Breast epithelium (tissue), 4 donors: Measurements from ENCODE around the gene TRIO. TPM values are rescaled to one million over a fixed set of nuclear protein-coding genes. Genes with fewer than 3 reads are reported as not detected.

Experiments used
- DNase-seq, 2 donors: peaks; one replicate each; pipeline ENCODE4 v3.0.0-alpha.2; 2019; ENCODE audit warnings: low spot score in 2 of 2
- H3K27ac ChIP-seq, 2 donors: fragments of 200-600 bp; sonication (generic) in 1 of 2; one replicate each; pipeline ENCODE4 v1.5.1; 2016 to 2019; ENCODE audit warnings: mild to moderate bottlenecking in 1 of 2
- H3K27me3 ChIP-seq, 2 donors: fragments of 200-600 bp; sonication (generic) in 1 of 2; one replicate each; pipeline versions ENCODE4 v1.5.1 to v1.6.0; 2017 to 2019; ENCODE audit warnings: control low read depth in 1 of 2, mild to moderate bottlenecking in 1 of 2
- H3K36me3 ChIP-seq: fragments of 200-600 bp; one replicate; pipeline ENCODE4 v1.5.1; 2019
- H3K4me1 ChIP-seq, 2 donors: fragments of 200-600 bp; sonication (generic); one replicate each; pipeline ENCODE4 v1.5.1; 2016 to 2019; ENCODE audit warnings: control low read depth in 1 of 2
- H3K4me3 ChIP-seq, 3 donors: fragments of 200-600 bp; sonication (generic); 1 replicate in 2 of 3; 2 replicates in 1 of 3; pipeline ENCODE4 v1.5.1; 2016 to 2019; ENCODE audit warnings: mild to moderate bottlenecking in 3 of 3, moderate library complexity in 2 of 3
- H3K9me3 ChIP-seq, 2 donors: fragments of 200-600 bp; sonication (generic) in 1 of 2; one replicate each; pipeline ENCODE4 v1.5.1; 2016 to 2019; ENCODE audit warnings: control low read depth in 1 of 2
- CTCF ChIP-seq, 3 donors: fragments of 450-650 bp; IDR thresholded peaks; one replicate each; pipeline ENCODE4 v1.5.1; 2016 to 2017; ENCODE audit warnings: antibody characterized with exemption in 3 of 3, mild to moderate bottlenecking in 3 of 3, moderate library complexity in 3 of 3
- POLR2A ChIP-seq: fragments of 450-650 bp; IDR thresholded peaks from one replicate; pipeline ENCODE4 v1.6.1; 2016; ENCODE audit warnings: antibody characterized with exemption, mild to moderate bottlenecking, moderate library complexity
- POLR2AphosphoS5 ChIP-seq, 3 donors: sonication (generic); formaldehyde crosslinking; IDR thresholded peaks; one replicate each; pipeline ENCODE4 v1.6.1; 2017; ENCODE audit warnings: antibody characterized with exemption in 3 of 3
- intact Hi-C: fragments of 100-400 bp; cut with DNase I; formaldehyde crosslinking; loops from one replicate; pipeline ENCODE4 v1.15.1; 2023; ENCODE audit warnings: low total_unique reads
- total RNA-seq, 3 donors: library from RNA; depleted of rRNA; stranded (reverse); fragments of >200 nt; gene quantifications; one replicate each; pipeline ENCODE4 v1.1.0, GENCODE V29; 2016

Gene TRIO
- total RNA-seq, 3 donors from 2014 or later: 191 to 209 (median 193) TPM

- no peak for DNase-seq
- H3K27me3 ChIP-seq: no peaks in the 10 kb centered on the region
- H3K27ac ChIP-seq: no peak overlapping the region
- H3K9me3 ChIP-seq: no peaks in the 10 kb centered on the region
- H3K4me3 ChIP-seq: no peak overlapping the region
- no peaks in the 10 kb centered on the region for H3K36me3 ChIP-seq
- no peaks in the 10 kb centered on the region for H3K4me1 ChIP-seq
- TF ChIP-seq POLR2AphosphoS5 (IDR thresholded peaks at IDR 0.05) (no peak), CTCF (IDR thresholded peaks at IDR 0.05) (no peak), POLR2A (no peak)
- intact Hi-C loops: no loop called here
Observed at GRCh38 chr5:14177634-14178033, 34.5 kb downstream of the TRIO start.

- TF ChIP-seq POLR2AphosphoS5 (IDR thresholded peaks at IDR 0.05) (no peak), CTCF (IDR thresholded peaks at IDR 0.05) (no peak)
- Histone ChIP-seq H3K9me3 (no peaks in the 10 kb centered on the region), H3K27me3 (no peaks in the 10 kb centered on the region), H3K36me3 (no peaks in the 10 kb centered on the region), H3K4me3 (no peak overlapping the region), H3K27ac (no peak overlapping the region), H3K4me1 (no peaks in the 10 kb centered on the region)
- intact Hi-C loops: no loop called here
- DNase-seq: no peak
Observed at GRCh38 chr5:14178091-14178490, 34.9 kb downstream of the TRIO start.

GRCh38 chr5:14178671-14179211 lies 35.6 kb downstream of the TRIO start:
- H3K27ac ChIP-seq: no peak overlapping the region
- intact Hi-C loops: no loop called here
- H3K9me3 ChIP-seq: no peaks in the 10 kb centered on the region
- no peaks in the 10 kb centered on the region for H3K36me3 ChIP-seq
- no peak for TF ChIP-seq CTCF (IDR thresholded peaks at IDR 0.05)
- TF ChIP-seq POLR2A: no peak
- TF ChIP-seq POLR2AphosphoS5 (IDR thresholded peaks at IDR 0.05): no peak
- no peak for DNase-seq
- H3K4me1 ChIP-seq: no peaks in the 10 kb centered on the region
- no peak overlapping the region for H3K4me3 ChIP-seq
- H3K27me3 ChIP-seq: no peaks in the 10 kb centered on the region

- Histone ChIP-seq H3K27me3 (no peaks in the 10 kb centered on the region), H3K4me3 (no peak overlapping the region), H3K4me1 (no peaks in the 10 kb centered on the region), H3K36me3 (no peaks in the 10 kb centered on the region), H3K27ac (no peak overlapping the region), H3K9me3 (no peaks in the 10 kb centered on the region)
- no peak for DNase-seq
- no peak for TF ChIP-seq CTCF (IDR thresholded peaks at IDR 0.05)
- TF ChIP-seq POLR2A: no peak
- no peak for TF ChIP-seq POLR2AphosphoS5 (IDR thresholded peaks at IDR 0.05)
- intact Hi-C loops: no loop called here
Observed at GRCh38 chr5:14179446-14179845, 36.3 kb downstream of the TRIO start.

GRCh38 chr5:14180437-14180836 lies 37.3 kb downstream of the TRIO start:
- no peak overlapping the region for H3K27ac ChIP-seq
- H3K36me3 ChIP-seq: no peaks in the 10 kb centered on the region
- peaks cover 4 to 7% of the 10 kb centered on the region in 2 donors for H3K4me1 ChIP-seq

More at GRCh38 chr5:14180437-14180836, 37.3 kb downstream of the TRIO start:
- TF ChIP-seq POLR2A: no peak
- Histone ChIP-seq H3K4me3 (no peak overlapping the region), H3K27me3 (no peaks in the 10 kb centered on the region), H3K9me3 (no peaks in the 10 kb centered on the region)
- intact Hi-C loops: no loop called here
- no peak for DNase-seq
